HepG2 (cell line): Measurements from ENCODE around the gene LRRN4. TPM values are rescaled to one million over a fixed set of nuclear protein-coding genes. Genes with fewer than 3 reads are reported as not detected.
A peak's percentile ranks its signal among the peaks of the same experiment; 100 is the strongest.

Experiments used
- AHDC1 ChIP-seq: sonication (generic); formaldehyde crosslinking; IDR thresholded peaks from 2 replicates; pipeline ENCODE4 v1.5.1; 2020; ENCODE audit warnings: mild to moderate bottlenecking, missing genetic modification reagents, borderline replicate concordance
- ARID4A ChIP-seq: sonication (generic); formaldehyde crosslinking; IDR thresholded peaks from 2 replicates; pipeline ENCODE4 v1.5.0; 2020; ENCODE audit warnings: mild to moderate bottlenecking, missing genetic modification reagents, borderline replicate concordance
- BHLHE40 ChIP-seq: IDR thresholded peaks from 2 replicates; pipeline ENCODE4 v1.6.1; 2011; ENCODE audit warnings: low read length, improper control_type of control experiment
- MIXL1 ChIP-seq: IDR thresholded peaks from 2 replicates; pipeline ENCODE4 v1.6.1; 2016
- RORA ChIP-seq: sonication (generic); formaldehyde crosslinking; IDR thresholded peaks from 2 replicates; pipeline ENCODE4 v1.5.0; 2020; ENCODE audit warnings: mild to moderate bottlenecking, missing genetic modification reagents, moderate library complexity
- THAP11 ChIP-seq: IDR thresholded peaks from 2 replicates; pipeline ENCODE4 v1.6.1; 2016; ENCODE audit warnings: missing biosample characterization, missing genetic modification reagents
- THRA ChIP-seq: sonication (generic); formaldehyde crosslinking; IDR thresholded peaks from 2 replicates; pipeline ENCODE4 v1.4.0; 2020; ENCODE audit warnings: missing genetic modification reagents, borderline replicate concordance
- ZNF136 ChIP-seq: sonication (generic); formaldehyde crosslinking; IDR thresholded peaks from 2 replicates; pipeline ENCODE4 v1.8.1; 2022; ENCODE audit warnings: low read depth, mild to moderate bottlenecking, moderate library complexity, missing genetic modification reagents
- ZNF572 ChIP-seq: sonication (generic); formaldehyde crosslinking; IDR thresholded peaks from 2 replicates; pipeline ENCODE4 v1.5.1; 2020; ENCODE audit warnings: mild to moderate bottlenecking, missing genetic modification reagents
- polyA plus RNA-seq, 8 experiments: library from polyadenylated mRNA; depleted of rRNA in 3 of 8; stranded (reverse) in 7 of 8; unstranded in 1 of 8; fragments of >200 nt; fragmentation: Illumina TruSeq in 4 of 8; extraction: Trizol in 4 of 8; gene quantifications; 2 replicates each; pipeline versions ENCODE4 v1.2.1 to v1.2.3, GENCODE V29; 2011 to 2016; ENCODE audit warnings: low read depth in 4 of 8, missing spikeins in 1 of 8, mixed read lengths in 1 of 8; ENCODE audit not compliant: insufficient read depth in 1 of 8
- total RNA-seq, 5 experiments: library from RNA; depleted of rRNA; stranded (reverse); fragments of >200 nt; fragmentation: Illumina TruSeq; extraction: Trizol; gene quantifications; 2 replicates each; pipeline ENCODE4 v1.2.3, GENCODE V29; 2016; ENCODE audit warnings: low read depth in 1 of 5
- TF ChIP-seq, protein P1 (sequence below): sonication (generic); IDR thresholded peaks from 2 replicates; pipeline ENCODE4 v1.6.1; 2016; ENCODE audit warnings: low read depth, borderline replicate concordance
- TF ChIP-seq, protein P2 (sequence below): sonication (generic); formaldehyde crosslinking; IDR thresholded peaks from 2 replicates; pipeline ENCODE4 v1.5.0; 2020; ENCODE audit warnings: missing genetic modification reagents, mild to moderate bottlenecking, borderline replicate concordance

LRRN4 gene
- total and polyA plus RNA-seq, 2 of the 13 experiments (the other 11 are each of a cell fraction or from before 2014, with no cell fraction given): 0.15 to 0.20 TPM

DNA sequence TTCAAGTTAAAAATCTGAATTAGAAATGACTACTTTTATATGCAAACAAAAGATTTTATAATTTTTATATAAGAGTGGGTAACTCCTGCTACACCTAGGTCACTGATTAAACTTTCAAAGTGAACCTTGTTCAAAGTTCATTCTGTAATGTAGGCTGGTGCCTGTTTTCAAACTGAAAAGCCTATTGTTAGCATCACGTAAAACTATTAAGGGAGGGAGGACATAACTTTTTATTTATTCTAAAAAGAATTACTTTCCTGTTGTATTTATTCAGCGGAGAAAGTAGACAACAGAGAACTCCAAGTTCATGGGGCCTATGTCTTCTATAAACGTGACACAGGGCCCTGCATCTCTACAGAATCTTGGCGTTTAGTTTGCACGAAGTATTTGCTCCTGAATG is 41.5 kb upstream of the LRRN4 start (continued):
- TF ChIP-seq, protein P1, sequence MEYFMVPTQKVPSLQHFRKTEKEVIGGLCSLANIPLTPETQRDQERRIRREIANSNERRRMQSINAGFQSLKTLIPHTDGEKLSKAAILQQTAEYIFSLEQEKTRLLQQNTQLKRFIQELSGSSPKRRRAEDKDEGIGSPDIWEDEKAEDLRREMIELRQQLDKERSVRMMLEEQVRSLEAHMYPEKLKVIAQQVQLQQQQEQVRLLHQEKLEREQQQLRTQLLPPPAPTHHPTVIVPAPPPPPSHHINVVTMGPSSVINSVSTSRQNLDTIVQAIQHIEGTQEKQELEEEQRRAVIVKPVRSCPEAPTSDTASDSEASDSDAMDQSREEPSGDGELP: 0 out of 2 replicates have a peak, but pooled peaks have one; percentile 8
- TF ChIP-seq MIXL1 (CRISPR knock-in tag) (no peak), ZNF572 (CRISPR knock-in tag) (no peak), BHLHE40 (peak; percentile 90), ARID4A (CRISPR knock-in tag) (no peak), THRA (no peak), THAP11 (CRISPR knock-in tag) (0 out of 2 replicates have a peak, but pooled peaks have one; percentile 12), RORA (CRISPR knock-in tag) (no peak), ZNF136 (no peak), AHDC1 (CRISPR knock-in tag) (peak; percentile 26; the same call in 1 of the 2 replicates)
- TF ChIP-seq, protein P2, sequence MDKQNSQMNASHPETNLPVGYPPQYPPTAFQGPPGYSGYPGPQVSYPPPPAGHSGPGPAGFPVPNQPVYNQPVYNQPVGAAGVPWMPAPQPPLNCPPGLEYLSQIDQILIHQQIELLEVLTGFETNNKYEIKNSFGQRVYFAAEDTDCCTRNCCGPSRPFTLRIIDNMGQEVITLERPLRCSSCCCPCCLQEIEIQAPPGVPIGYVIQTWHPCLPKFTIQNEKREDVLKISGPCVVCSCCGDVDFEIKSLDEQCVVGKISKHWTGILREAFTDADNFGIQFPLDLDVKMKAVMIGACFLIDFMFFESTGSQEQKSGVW (CRISPR knock-in tag): no peak
